ENCODE data around the gene SH3PXD2B. TPM values are rescaled to one million over a fixed set of nuclear protein-coding genes. Genes with fewer than 3 reads are reported as not detected.

SH3PXD2B gene
- total and polyA plus RNA-seq, 2 of the 13 experiments (the other 11 are each of a cell fraction or from before 2014, with no cell fraction given), result 3.4 to 4.6 TPM

- TF ChIP-seq ZHX2 (IDR thresholded peaks at IDR 0.05; ENCODE audit: low read depth) (no peak), ZHX2 (CRISPR knock-in tag; IDR thresholded peaks at IDR 0.05; ENCODE audit: borderline replicate concordance) (no peak), HOMEZ (CRISPR knock-in tag; IDR thresholded peaks at IDR 0.05; ENCODE audit: low read depth) (peak; percentile 16; the same call in 1 of the 2 replicates), RARA (CRISPR knock-in tag; IDR thresholded peaks at IDR 0.05) (peak; percentile 29), ZNF577 (CRISPR knock-in tag; IDR thresholded peaks at IDR 0.05; ENCODE audit: borderline replicate concordance, low read depth) (no peak), EHMT2 (IDR thresholded peaks at IDR 0.05; ENCODE audit: borderline replicate concordance, low read depth, low read length) (peak; percentile 26; the same call in 1 of the 2 replicates), GPBP1L1 (CRISPR knock-in tag; IDR thresholded peaks at IDR 0.05) (no peak), ZBTB46 (CRISPR knock-in tag; IDR thresholded peaks at IDR 0.05; ENCODE audit: borderline replicate concordance) (no peak), FOXP1 (IDR thresholded peaks at IDR 0.05) (no peak), FOXP1 (CRISPR knock-in tag; IDR thresholded peaks at IDR 0.05) (peak; percentile 18; the same call in 1 of the 2 replicates), ZNF709 (CRISPR knock-in tag; IDR thresholded peaks at IDR 0.05) (no peak), PAXIP1 (CRISPR knock-in tag; conservative IDR thresholded peaks at IDR 0.05) (peak; percentile 75), EP300 (IDR thresholded peaks at IDR 0.05; ENCODE audit: low read depth in 2 of 2, low read length in 2 of 2) (peak in 1 of 2 experiments; percentile 35; a peak in 1 of 4 replicates), EP300 (CRISPR knock-in tag; IDR thresholded peaks at IDR 0.05; ENCODE audit: borderline replicate concordance) (no peak), HNF4G (IDR thresholded peaks at IDR 0.05; ENCODE audit: borderline replicate concordance, low read depth, low read length) (peak; percentile 64; the same call in 1 of the 2 replicates), HNF4G (CRISPR knock-in tag; IDR thresholded peaks at IDR 0.05; ENCODE audit: borderline replicate concordance, low read depth) (no peak)
Observed at GRCh38 chr5:172294831-172295230, 159.5 kb downstream of the SH3PXD2B start (continued).
